Measurements from ENCODE around the gene NEURL1B.

NEURL1B gene

GRCh38 chr5:172735141-172735831, 94.2 kb downstream of the NEURL1B start:
- no peaks in the 10 kb centered on the region for H3K9me3 Mint-ChIP-seq
- peak overlapping the region; percentile 29 to 56 (median 42) for H3K27ac Mint-ChIP-seq
- no peaks in the 10 kb centered on the region for H3K36me3 Mint-ChIP-seq (ENCODE audit: low read depth)
- H3K27me3 Mint-ChIP-seq (ENCODE audit: low read depth) = peaks cover 4% of the 10 kb centered on the region
- peaks cover 30% of the 10 kb centered on the region for H3K4me1 Mint-ChIP-seq
- no peak overlapping the region for H3K4me3 Mint-ChIP-seq
- TF ChIP-seq, protein P1, sequence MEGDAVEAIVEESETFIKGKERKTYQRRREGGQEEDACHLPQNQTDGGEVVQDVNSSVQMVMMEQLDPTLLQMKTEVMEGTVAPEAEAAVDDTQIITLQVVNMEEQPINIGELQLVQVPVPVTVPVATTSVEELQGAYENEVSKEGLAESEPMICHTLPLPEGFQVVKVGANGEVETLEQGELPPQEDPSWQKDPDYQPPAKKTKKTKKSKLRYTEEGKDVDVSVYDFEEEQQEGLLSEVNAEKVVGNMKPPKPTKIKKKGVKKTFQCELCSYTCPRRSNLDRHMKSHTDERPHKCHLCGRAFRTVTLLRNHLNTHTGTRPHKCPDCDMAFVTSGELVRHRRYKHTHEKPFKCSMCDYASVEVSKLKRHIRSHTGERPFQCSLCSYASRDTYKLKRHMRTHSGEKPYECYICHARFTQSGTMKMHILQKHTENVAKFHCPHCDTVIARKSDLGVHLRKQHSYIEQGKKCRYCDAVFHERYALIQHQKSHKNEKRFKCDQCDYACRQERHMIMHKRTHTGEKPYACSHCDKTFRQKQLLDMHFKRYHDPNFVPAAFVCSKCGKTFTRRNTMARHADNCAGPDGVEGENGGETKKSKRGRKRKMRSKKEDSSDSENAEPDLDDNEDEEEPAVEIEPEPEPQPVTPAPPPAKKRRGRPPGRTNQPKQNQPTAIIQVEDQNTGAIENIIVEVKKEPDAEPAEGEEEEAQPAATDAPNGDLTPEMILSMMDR (IDR thresholded peaks at IDR 0.05; ENCODE audit: unreplicated experiment in 3 of 3) = no peak

DNA sequence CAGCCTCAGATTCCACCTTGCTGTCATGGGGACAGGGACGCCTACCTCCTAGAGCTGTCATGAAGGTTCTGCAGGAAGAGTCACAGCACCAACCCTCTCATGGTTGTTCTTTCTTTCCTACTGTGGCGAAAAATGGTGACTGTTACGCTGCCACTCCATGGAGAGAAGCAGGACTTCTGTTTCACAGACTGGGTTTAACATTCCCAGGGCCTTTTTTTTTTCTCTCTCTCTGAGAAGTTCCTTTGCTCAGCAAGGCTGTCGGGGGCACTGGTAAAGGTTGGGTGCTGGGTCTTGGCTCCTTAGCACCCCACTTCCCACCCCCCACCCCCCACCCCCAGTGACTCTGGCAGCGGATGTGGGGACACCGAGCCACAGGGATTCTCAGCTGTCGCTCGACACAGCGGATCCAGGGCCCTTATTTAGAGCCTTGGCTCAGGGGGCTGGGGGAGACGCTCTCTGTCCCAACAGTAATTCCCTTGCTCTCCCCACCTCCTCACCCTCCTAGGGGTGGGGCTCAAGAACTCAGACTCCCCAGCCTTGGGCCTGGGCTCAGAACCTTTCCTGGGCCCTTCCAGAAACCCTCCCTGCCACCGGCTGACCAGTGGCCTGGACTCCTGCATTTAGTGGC, 95.6 kb downstream of the NEURL1B start:
- Mint-ChIP-seq H3K4me1 (peaks cover 41% of the 10 kb centered on the region), H3K36me3 (ENCODE audit: low read depth) (no peaks in the 10 kb centered on the region), H3K9me3 (no peaks in the 10 kb centered on the region), H3K4me3 (no peak overlapping the region), H3K27me3 (ENCODE audit: low read depth) (peaks cover 4% of the 10 kb centered on the region), H3K27ac (peak overlapping the region in 2 of 3 experiments; percentile 44 to 55)
- TF ChIP-seq, protein P1 (IDR thresholded peaks at IDR 0.05; ENCODE audit: unreplicated experiment in 3 of 3) = no peak

GRCh38 chr5:172739375-172739774, 98.3 kb downstream of the NEURL1B start:
- TF ChIP-seq, protein P1 (IDR thresholded peaks at IDR 0.05; ENCODE audit: unreplicated experiment in 3 of 3) = no peak

GRCh38 chr5:172740428-172741205, 99.6 kb downstream of the NEURL1B start:
- Mint-ChIP-seq H3K4me3 (no peak overlapping the region), H3K4me1 (peaks cover 24% of the 10 kb centered on the region), H3K27me3 (ENCODE audit: low read depth) (peaks cover 12% of the 10 kb centered on the region), H3K36me3 (ENCODE audit: low read depth) (no peaks in the 10 kb centered on the region), H3K27ac (peak overlapping the region; percentile 51 to 90 (median 69)), H3K9me3 (no peaks in the 10 kb centered on the region)
- TF ChIP-seq, protein P1 (IDR thresholded peaks at IDR 0.05; ENCODE audit: unreplicated experiment in 3 of 3) = no peak

More at GRCh38 chr5:172739375-172739774, 98.3 kb downstream of the NEURL1B start:
- H3K4me3 Mint-ChIP-seq = no peak overlapping the region
- peaks cover 29% of the 10 kb centered on the region for H3K4me1 Mint-ChIP-seq
- no peak overlapping the region for H3K27ac Mint-ChIP-seq
- peaks cover 11% of the 10 kb centered on the region for H3K27me3 Mint-ChIP-seq (ENCODE audit: low read depth)
- H3K36me3 Mint-ChIP-seq (ENCODE audit: low read depth) = no peaks in the 10 kb centered on the region
- H3K9me3 Mint-ChIP-seq = no peaks in the 10 kb centered on the region
